ENCODE results near the gene ORAI2.
A peak's percentile ranks its signal among the peaks of the same experiment; 100 is the strongest.

ORAI2 gene

GRCh38 chr7:102415685-102416225, 17.6 kb upstream of the ORAI2 start:
- no peak for DNase-seq

GRCh38 chr7:102416406-102416805, 17.0 kb upstream of the ORAI2 start:
- DNase-seq = no peak

GRCh38 chr7:102417105-102417504, 16.3 kb upstream of the ORAI2 start:
- DNase-seq = no peak

GRCh38 chr7:102418592-102418991, 14.8 kb upstream of the ORAI2 start:
- DNase-seq = no peak

GRCh38 chr7:102421706-102422240, 11.6 kb upstream of the ORAI2 start:
- DNase-seq = no peak

GRCh38 chr7:102424129-102424551, 9.2 kb upstream of the ORAI2 start:
- DNase-seq = no peak

- no peak for DNase-seq
Observed at GRCh38 chr7:102424787-102425218, 8.6 kb upstream of the ORAI2 start.

GRCh38 chr7:102425639-102426267, 7.6 kb upstream of the ORAI2 start:
- DNase-seq = no peak

- DNase-seq = no peak
Observed at GRCh38 chr7:102426268-102427018, 6.9 kb upstream of the ORAI2 start.

GRCh38 chr7:102427019-102427405, 6.4 kb upstream of the ORAI2 start:
- no peak for DNase-seq

GRCh38 chr7:102429141-102429899, 4.1 kb upstream of the ORAI2 start:
- no peak for DNase-seq

- DNase-seq = no peak
Observed at GRCh38 chr7:102431617-102432298, 1.6 kb upstream of the ORAI2 start.

GRCh38 chr7:102432442-102433218, 745 bp upstream of the ORAI2 start:
- no peak for DNase-seq

GRCh38 chr7:102434039-102434486, 688 bp downstream of the ORAI2 start:
- no peak for DNase-seq

GRCh38 chr7:102436118-102436517, 2.7 kb downstream of the ORAI2 start:
- no peak for DNase-seq

GRCh38 chr7:102439963-102440795, 6.8 kb downstream of the ORAI2 start:
- peak; percentile 21 for DNase-seq

- no peak for DNase-seq
Observed at GRCh38 chr7:102444961-102445673, 11.7 kb downstream of the ORAI2 start.

GRCh38 chr7:102445674-102446071, 12.3 kb downstream of the ORAI2 start:
- DNase-seq = no peak

- DNase-seq = no peak
Observed at GRCh38 chr7:102446387-102447156, 13.2 kb downstream of the ORAI2 start.
